ENCODE measurements around the gene SLC37A1.

SLC37A1 gene

GRCh38 chr21:42615924-42616323 is 102.3 kb downstream of the SLC37A1 start:
- TF ChIP-seq GATA1 (IDR thresholded peaks at IDR 0.05; ENCODE audit: low read depth, low read length) = no peak
- no peak for TF ChIP-seq POLR2A (IDR thresholded peaks at IDR 0.05; ENCODE audit: low read length)
- no peak for DNase-seq

GRCh38 chr21:42616446-42616845 is 102.8 kb downstream of the SLC37A1 start:
- no peak for DNase-seq
- no peak for TF ChIP-seq POLR2A (IDR thresholded peaks at IDR 0.05; ENCODE audit: low read length)
- no peak for TF ChIP-seq GATA1 (IDR thresholded peaks at IDR 0.05; ENCODE audit: low read depth, low read length)

GRCh38 chr21:42616941-42617340 is 103.3 kb downstream of the SLC37A1 start:
- TF ChIP-seq GATA1 (IDR thresholded peaks at IDR 0.05; ENCODE audit: low read depth, low read length) (no peak), POLR2A (IDR thresholded peaks at IDR 0.05; ENCODE audit: low read length) (no peak)
- no peak for DNase-seq

GRCh38 chr21:42617486-42617885 is 103.8 kb downstream of the SLC37A1 start:
- TF ChIP-seq POLR2A (IDR thresholded peaks at IDR 0.05; ENCODE audit: low read length) (no peak), GATA1 (IDR thresholded peaks at IDR 0.05; ENCODE audit: low read depth, low read length) (no peak)
- no peak for DNase-seq

- no peak for TF ChIP-seq POLR2A (IDR thresholded peaks at IDR 0.05; ENCODE audit: low read length)
- no peak for TF ChIP-seq GATA1 (IDR thresholded peaks at IDR 0.05; ENCODE audit: low read depth, low read length)
- no peak for DNase-seq
These were observed 105.1 kb downstream of the SLC37A1 start for GRCh38 chr21:42618707-42619102.

- no peak for TF ChIP-seq GATA1 (IDR thresholded peaks at IDR 0.05; ENCODE audit: low read depth, low read length)
- no peak for DNase-seq
These were observed 105.5 kb downstream of the SLC37A1 start for GRCh38 chr21:42619166-42619565.

- DNase-seq = no peak
These were observed 106.2 kb downstream of the SLC37A1 start for GRCh38 chr21:42619841-42620240.

GRCh38 chr21:42621166-42621818 is 107.6 kb downstream of the SLC37A1 start:
- DNase-seq = no peak
- no peak for TF ChIP-seq GATA1 (IDR thresholded peaks at IDR 0.05; ENCODE audit: low read depth, low read length)
- TF ChIP-seq POLR2A (IDR thresholded peaks at IDR 0.05; ENCODE audit: low read length) = no peak

More at GRCh38 chr21:42619841-42620240, 106.2 kb downstream of the SLC37A1 start:
- no peak for TF ChIP-seq POLR2A (IDR thresholded peaks at IDR 0.05; ENCODE audit: low read length)
- no peak for TF ChIP-seq GATA1 (IDR thresholded peaks at IDR 0.05; ENCODE audit: low read depth, low read length)

- TF ChIP-seq POLR2A (IDR thresholded peaks at IDR 0.05; ENCODE audit: low read length) = no peak
- DNase-seq = no peak
These were observed 108.1 kb downstream of the SLC37A1 start for GRCh38 chr21:42621819-42622177.

- no peak for DNase-seq
- TF ChIP-seq GATA1 (IDR thresholded peaks at IDR 0.05; ENCODE audit: low read depth, low read length) = no peak
- no peak for TF ChIP-seq POLR2A (IDR thresholded peaks at IDR 0.05; ENCODE audit: low read length)
These were observed 108.6 kb downstream of the SLC37A1 start for GRCh38 chr21:42622284-42622683.

- TF ChIP-seq GATA1 (IDR thresholded peaks at IDR 0.05; ENCODE audit: low read depth, low read length) (no peak), POLR2A (IDR thresholded peaks at IDR 0.05; ENCODE audit: low read length) (no peak)
- DNase-seq = no peak
These were observed 110.0 kb downstream of the SLC37A1 start for GRCh38 chr21:42623694-42624093.

GRCh38 chr21:42624095-42624790 is 110.6 kb downstream of the SLC37A1 start:
- no peak for DNase-seq
- TF ChIP-seq GATA1 (IDR thresholded peaks at IDR 0.05; ENCODE audit: low read depth, low read length) (no peak), POLR2A (IDR thresholded peaks at IDR 0.05; ENCODE audit: low read length) (no peak)

GRCh38 chr21:42624936-42625335 is 111.3 kb downstream of the SLC37A1 start:
- no peak for TF ChIP-seq POLR2A (IDR thresholded peaks at IDR 0.05; ENCODE audit: low read length)
- TF ChIP-seq GATA1 (IDR thresholded peaks at IDR 0.05; ENCODE audit: low read depth, low read length) = no peak
- DNase-seq = no peak

- TF ChIP-seq POLR2A (IDR thresholded peaks at IDR 0.05; ENCODE audit: low read length) (no peak), GATA1 (IDR thresholded peaks at IDR 0.05; ENCODE audit: low read depth, low read length) (no peak)
- no peak for DNase-seq
These were observed 112.5 kb downstream of the SLC37A1 start for GRCh38 chr21:42626171-42626570.

Measured in erythroblast (primary cell).